SU-DHL-6 (cell line): ENCODE measurements around the gene PRKCA.

Source experiments
- EZH2phosphoT487 ChIP-seq: fragments of 200-600 bp; sonication (generic), shearing (Covaris generic); conservative IDR thresholded peaks from 2 replicates; pipeline ENCODE4 v1.6.1; 2018; ENCODE audit warnings: mild to moderate bottlenecking, antibody characterized with exemption, low read length, moderate library complexity, mixed read lengths
- TF ChIP-seq, protein P1 (sequence below): fragments of 200-600 bp; sonication (generic); IDR thresholded peaks from one replicate; pipeline ENCODE4 v1.5.1; 2017; ENCODE audit warnings: antibody characterized with exemption, mild to moderate bottlenecking, low read length, moderate library complexity; ENCODE audit not compliant: insufficient read depth, poor library complexity, severe bottlenecking

DNA sequence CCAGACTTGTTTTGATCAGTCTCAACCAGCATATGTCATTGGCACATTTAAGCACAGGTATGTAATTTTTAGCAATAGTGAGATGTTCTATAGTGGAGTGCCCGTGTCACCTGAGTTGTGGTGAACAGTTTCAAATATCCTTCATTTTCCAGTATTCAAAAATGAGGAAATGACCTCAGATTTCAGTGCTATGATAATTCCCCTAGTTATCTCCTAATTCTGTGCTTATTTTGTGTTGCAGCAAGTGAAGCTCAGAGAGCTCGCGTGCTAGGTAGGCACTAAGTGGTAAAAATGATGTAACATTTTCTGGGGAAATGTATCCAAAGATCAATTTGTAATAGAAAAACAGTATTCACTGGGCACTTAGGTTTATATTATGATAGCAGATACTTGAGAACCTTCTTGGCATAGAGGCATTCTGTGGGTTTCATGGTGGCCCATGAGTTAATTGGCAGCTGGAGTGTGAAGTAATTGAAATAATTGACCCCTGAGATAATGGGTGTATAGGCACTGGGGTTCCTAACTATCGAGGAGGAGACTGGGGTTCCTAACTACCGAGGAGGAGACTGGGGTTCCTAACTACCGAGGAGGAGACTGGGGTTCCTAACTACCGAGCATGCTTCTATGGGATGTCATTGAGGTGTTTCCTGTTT, 159.1 kb downstream of the PRKCA start:
- TF ChIP-seq, protein P1, sequence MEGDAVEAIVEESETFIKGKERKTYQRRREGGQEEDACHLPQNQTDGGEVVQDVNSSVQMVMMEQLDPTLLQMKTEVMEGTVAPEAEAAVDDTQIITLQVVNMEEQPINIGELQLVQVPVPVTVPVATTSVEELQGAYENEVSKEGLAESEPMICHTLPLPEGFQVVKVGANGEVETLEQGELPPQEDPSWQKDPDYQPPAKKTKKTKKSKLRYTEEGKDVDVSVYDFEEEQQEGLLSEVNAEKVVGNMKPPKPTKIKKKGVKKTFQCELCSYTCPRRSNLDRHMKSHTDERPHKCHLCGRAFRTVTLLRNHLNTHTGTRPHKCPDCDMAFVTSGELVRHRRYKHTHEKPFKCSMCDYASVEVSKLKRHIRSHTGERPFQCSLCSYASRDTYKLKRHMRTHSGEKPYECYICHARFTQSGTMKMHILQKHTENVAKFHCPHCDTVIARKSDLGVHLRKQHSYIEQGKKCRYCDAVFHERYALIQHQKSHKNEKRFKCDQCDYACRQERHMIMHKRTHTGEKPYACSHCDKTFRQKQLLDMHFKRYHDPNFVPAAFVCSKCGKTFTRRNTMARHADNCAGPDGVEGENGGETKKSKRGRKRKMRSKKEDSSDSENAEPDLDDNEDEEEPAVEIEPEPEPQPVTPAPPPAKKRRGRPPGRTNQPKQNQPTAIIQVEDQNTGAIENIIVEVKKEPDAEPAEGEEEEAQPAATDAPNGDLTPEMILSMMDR = no peak
- no peak for TF ChIP-seq EZH2phosphoT487
